B cell (primary cell): ENCODE data around the gene UQCR11.

Experiments
- CTCF ChIP-seq: fragments of 200-600 bp; IDR thresholded peaks from one replicate; pipeline ENCODE4 v1.8.0; 2022; ENCODE audit warnings: antibody characterized with exemption, mild to moderate bottlenecking
- EZH2 ChIP-seq: IDR thresholded peaks from 2 replicates; pipeline ENCODE4 v1.6.1; 2012; ENCODE audit warnings: borderline replicate concordance, low read depth, mild to moderate bottlenecking, moderate library complexity, low read length; ENCODE audit not compliant: insufficient read depth, poor library complexity, severe bottlenecking

GRCh38 chr19:1636325-1637236, 31.3 kb upstream of the UQCR11 start:
- TF ChIP-seq CTCF (no peak), EZH2 (no peak)
